ENCODE results near the gene POLR3K. TPM values are rescaled to one million over a fixed set of nuclear protein-coding genes. Genes with fewer than 3 reads are reported as not detected.

The POLR3K gene
- total and polyA plus RNA-seq, 2 donors (not counting 3 experiments of a cell fraction or from before 2014, with no cell fraction given): 20.6 to 33.2 TPM

DNA sequence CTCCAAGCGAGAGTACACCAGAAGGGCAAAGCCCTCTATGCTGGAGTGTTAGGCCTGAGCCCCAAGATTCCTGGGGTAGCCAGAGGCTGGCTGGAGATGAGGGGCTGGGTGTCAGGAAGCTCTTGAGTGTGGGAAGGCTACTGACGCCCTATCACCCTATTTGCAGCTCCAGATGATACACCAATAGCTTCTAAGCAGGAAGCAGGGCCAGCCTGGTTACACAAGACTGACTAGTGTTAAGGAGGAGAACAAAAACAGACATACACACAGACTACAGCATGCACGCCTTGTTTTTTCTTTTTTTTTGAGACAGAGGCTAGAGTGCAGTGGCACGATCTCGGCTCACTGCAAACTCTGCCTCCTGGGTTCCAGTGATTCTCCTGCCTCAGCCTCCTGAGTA lies 15.9 kb downstream of the POLR3K start:
- Histone ChIP-seq H3K27ac (ENCODE audit: insufficient read depth, low read depth, low read length) (no peak overlapping the region), H3K27me3 (ENCODE audit: control insufficient read depth in 2 of 2, insufficient read depth in 2 of 2, low read length in 2 of 2) (no peaks in the 10 kb centered on the region), H3K4me1 (ENCODE audit: control insufficient read depth, extremely low read depth, insufficient read depth, low read length) (no peaks in the 10 kb centered on the region), H3K9me1 (replicated peaks; ENCODE audit: control insufficient read depth, extremely low read depth, insufficient read depth, low read length) (no peaks in the 10 kb centered on the region), H3K36me3 (ENCODE audit: control insufficient read depth in 2 of 2, extremely low read depth in 1 of 2, insufficient read depth in 2 of 2, low read length in 2 of 2) (no peaks in the 10 kb centered on the region), H3K4me3 (replicated peaks in 1 of 3; ENCODE audit: insufficient read depth in 1 of 3, low read depth in 1 of 3, low read length in 3 of 3) (no peak overlapping the region), H3K79me2 (ENCODE audit: control insufficient read depth, insufficient read depth, low read length) (no peaks in the 10 kb centered on the region), H3K9ac (replicated peaks; ENCODE audit: extremely low read depth, insufficient read depth, low read length) (no peak overlapping the region), H2AFZ (ENCODE audit: low read depth, low read length) (no peak overlapping the region), H3K9me3 (replicated peaks; ENCODE audit: control insufficient read depth, insufficient read depth, low read length) (no peaks in the 10 kb centered on the region), H4K20me1 (replicated peaks; ENCODE audit: control insufficient read depth, extremely low read depth, insufficient read depth, low read length) (no peaks in the 10 kb centered on the region), H3K4me2 (ENCODE audit: insufficient read depth, low read length) (no peak overlapping the region)
- dilution Hi-C loops (cut with MboI; ENCODE audit: extremely low pct_ligation_motif_present, low sequenced_read_pairs): no loop called here
- intact Hi-C loops (cut with micrococcal nuclease): no loop called here
- TF ChIP-seq MYC (IDR thresholded peaks at IDR 0.05; ENCODE audit: low read depth, low read length): no peak
- TF ChIP-seq JUN (IDR thresholded peaks at IDR 0.05; ENCODE audit: borderline replicate concordance, insufficient read depth, insufficient read length, low read depth): no peak
- TF ChIP-seq, protein P1, sequence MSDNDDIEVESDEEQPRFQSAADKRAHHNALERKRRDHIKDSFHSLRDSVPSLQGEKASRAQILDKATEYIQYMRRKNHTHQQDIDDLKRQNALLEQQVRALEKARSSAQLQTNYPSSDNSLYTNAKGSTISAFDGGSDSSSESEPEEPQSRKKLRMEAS (IDR thresholded peaks at IDR 0.05; ENCODE audit: insufficient read depth, insufficient read length): no peak
- ChIA-PET CTCF (interaction anchor here (1.1 kb wide), 1 partner anchor 70 kb away, joined by 3 read pairs; no protein-coding TSS in a partner anchor), POLR2A (no interaction called here)
- no TSS peak for BruUV-seq (replicated peaks)
- FAIRE-seq: no peak
- no peak for DNase-seq (ENCODE audit: low read depth, low spot score)

DNA sequence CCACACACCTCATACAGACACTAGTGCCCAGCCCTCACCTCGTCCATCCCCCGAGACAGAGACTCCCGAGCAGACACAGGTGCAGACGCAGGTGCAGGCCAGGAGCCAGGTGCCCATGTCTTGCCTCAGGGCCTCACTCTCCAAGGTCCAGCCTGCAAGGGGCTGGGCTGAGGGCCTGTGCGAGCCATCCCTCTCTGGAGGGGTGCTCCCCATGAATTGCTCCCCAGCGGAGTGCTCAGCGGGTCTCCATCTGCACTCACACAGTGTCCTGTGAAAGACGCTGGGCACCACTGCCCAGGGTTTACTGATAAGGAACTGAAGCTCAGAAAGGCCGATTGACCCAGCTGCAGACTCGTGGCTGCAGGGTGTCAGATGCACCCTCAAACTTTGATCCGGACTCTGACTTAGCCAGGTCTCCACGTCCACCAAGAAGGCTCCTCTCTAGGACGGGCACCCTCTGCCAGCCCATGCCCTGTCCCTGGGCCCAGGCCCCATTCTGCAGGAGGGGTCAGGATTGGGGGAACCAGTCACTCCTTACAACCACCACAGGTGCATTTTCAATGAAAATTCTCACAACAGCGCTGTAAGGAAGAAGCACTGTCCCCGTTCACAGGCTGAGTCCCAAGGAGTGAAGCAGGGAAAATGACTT lies 16.9 kb downstream of the POLR3K start:
- Histone ChIP-seq H3K9me1 (replicated peaks; ENCODE audit: control insufficient read depth, extremely low read depth, insufficient read depth, low read length) (no peaks in the 10 kb centered on the region), H3K27me3 (ENCODE audit: control insufficient read depth in 2 of 2, insufficient read depth in 2 of 2, low read length in 2 of 2) (no peaks in the 10 kb centered on the region), H3K9me3 (replicated peaks; ENCODE audit: control insufficient read depth, insufficient read depth, low read length) (no peaks in the 10 kb centered on the region), H3K9ac (replicated peaks; ENCODE audit: extremely low read depth, insufficient read depth, low read length) (no peak overlapping the region), H3K4me3 (replicated peaks in 1 of 3; ENCODE audit: insufficient read depth in 1 of 3, low read depth in 1 of 3, low read length in 3 of 3) (no peak overlapping the region), H3K27ac (ENCODE audit: insufficient read depth, low read depth, low read length) (no peak overlapping the region), H3K4me1 (ENCODE audit: control insufficient read depth, extremely low read depth, insufficient read depth, low read length) (no peaks in the 10 kb centered on the region), H3K79me2 (ENCODE audit: control insufficient read depth, insufficient read depth, low read length) (no peaks in the 10 kb centered on the region), H3K4me2 (ENCODE audit: insufficient read depth, low read length) (no peak overlapping the region), H3K36me3 (ENCODE audit: control insufficient read depth in 2 of 2, extremely low read depth in 1 of 2, insufficient read depth in 2 of 2, low read length in 2 of 2) (no peaks in the 10 kb centered on the region), H4K20me1 (replicated peaks; ENCODE audit: control insufficient read depth, extremely low read depth, insufficient read depth, low read length) (no peaks in the 10 kb centered on the region), H2AFZ (ENCODE audit: low read depth, low read length) (no peak overlapping the region)
- dilution Hi-C loops (cut with MboI; ENCODE audit: extremely low pct_ligation_motif_present, low sequenced_read_pairs): no loop called here
- POLR2A ChIA-PET: no interaction called here
- intact Hi-C loops (cut with micrococcal nuclease): no loop called here
- FAIRE-seq (no peak), DNase-seq (ENCODE audit: low read depth, low spot score) (no peak)
- TF ChIP-seq, protein P1 (IDR thresholded peaks at IDR 0.05; ENCODE audit: insufficient read depth, insufficient read length): no peak
- no peak for TF ChIP-seq CTCF (IDR thresholded peaks at IDR 0.05; ENCODE audit: extremely low read depth in 1 of 2, insufficient read depth in 1 of 2, low read depth in 1 of 2, low read length in 2 of 2)
- no peak for TF ChIP-seq POLR2AphosphoS5 (IDR thresholded peaks at IDR 0.05; ENCODE audit: insufficient read depth, low read depth, low read length)
- no peak for TF ChIP-seq EZH2 (IDR thresholded peaks at IDR 0.05; ENCODE audit: borderline replicate concordance, low read depth, low read length, severe bottlenecking)
- no peak for TF ChIP-seq JUN (IDR thresholded peaks at IDR 0.05; ENCODE audit: borderline replicate concordance, insufficient read depth, insufficient read length, low read depth)
- TF ChIP-seq GATA2 (IDR thresholded peaks at IDR 0.05; ENCODE audit: insufficient read depth, insufficient read length, low read depth, low read length): no peak
- TF ChIP-seq FOS (IDR thresholded peaks at IDR 0.05; ENCODE audit: borderline replicate concordance, insufficient read depth, low read length): no peak
- no peak for TF ChIP-seq MYC (IDR thresholded peaks at IDR 0.05; ENCODE audit: low read depth, low read length)
- no peak for TF ChIP-seq POLR2A (IDR thresholded peaks at IDR 0.05; ENCODE audit: low read depth, low read length)
- CTCF ChIA-PET: interaction anchor here (1.1 kb wide), 1 partner anchor 71 kb away, joined by 3 read pairs; no protein-coding TSS in a partner anchor
- no TSS peak for BruUV-seq (replicated peaks)

Data from endothelial cell of umbilical vein (primary cell).